ENCODE results near the gene FKBP5.

Gene FKBP5
- long read RNA-seq, transcript FKBP5-201 (11 exons, 3,772 nt): major isoform, 239 of 290 reads
- long read RNA-seq, partial matches to known transcripts: 8 of 290 reads
- long read RNA-seq, other reads (novel, unspliced or antisense): 42 of 290 reads

GRCh38 chr6:35688605-35689322 is at the start of gene FKBP5:
Gene FKBP5 (minus strand): TSS chr6:35688915. CDS start chr6:35642824, 46,091 bp downstream.
- DNase-seq (ENCODE audit: low read depth in 1 of 2, low spot score in 1 of 2): peak; percentile 79 to 93
- peak within 1 kb of the TSS; percentile 78 for H3K4me3 ChIP-seq (replicated peaks; ENCODE audit: insufficient read depth, low read length)
- peak within 1 kb of the TSS; percentile 52 for H3K27ac ChIP-seq (replicated peaks)
- TF ChIP-seq SPI1 (IDR thresholded peaks at IDR 0.05; ENCODE audit: borderline replicate concordance, low read depth) (no peak), POLR2AphosphoS5 (IDR thresholded peaks at IDR 0.05; ENCODE audit: low read depth) (peak; percentile 77), REST (IDR thresholded peaks at IDR 0.05; ENCODE audit: insufficient replicate concordance, low read depth) (peak; percentile 52), CTCF (IDR thresholded peaks at IDR 0.05; ENCODE audit: insufficient read depth, low read length) (no peak), GABPA (IDR thresholded peaks at IDR 0.05; ENCODE audit: low read depth) (no peak)
- no peaks in the 10 kb centered on the region for H3K27me3 ChIP-seq (ENCODE audit: insufficient read depth, poor library complexity, severe bottlenecking)

- H3K27ac ChIP-seq (replicated peaks): no peak overlapping the region
- no peak overlapping the region for H3K4me3 ChIP-seq (replicated peaks; ENCODE audit: insufficient read depth, low read length)
- TF ChIP-seq CTCF (IDR thresholded peaks at IDR 0.05; ENCODE audit: insufficient read depth, low read length) (peak; percentile 74), SPI1 (IDR thresholded peaks at IDR 0.05; ENCODE audit: borderline replicate concordance, low read depth) (no peak)
- no peaks in the 10 kb centered on the region for H3K27me3 ChIP-seq (ENCODE audit: insufficient read depth, poor library complexity, severe bottlenecking)
- DNase-seq (ENCODE audit: low read depth in 1 of 2, low spot score in 1 of 2): peak; percentile 67 to 74
These were observed 48.9 kb upstream of the FKBP5 start for GRCh38 chr6:35737413-35738211.

- Histone ChIP-seq H3K27ac (replicated peaks) (no peak within 1 kb of the TSS), H3K4me3 (replicated peaks; ENCODE audit: insufficient read depth, low read length) (no peak within 1 kb of the TSS), H3K27me3 (ENCODE audit: insufficient read depth, poor library complexity, severe bottlenecking) (no peaks in the 10 kb centered on the region)
- TF ChIP-seq SPI1 (IDR thresholded peaks at IDR 0.05; ENCODE audit: borderline replicate concordance, low read depth) (no peak), GABPA (IDR thresholded peaks at IDR 0.05; ENCODE audit: low read depth) (no peak), POLR2AphosphoS5 (IDR thresholded peaks at IDR 0.05; ENCODE audit: low read depth) (no peak), REST (IDR thresholded peaks at IDR 0.05; ENCODE audit: insufficient replicate concordance, low read depth) (no peak), CTCF (IDR thresholded peaks at IDR 0.05; ENCODE audit: insufficient read depth, low read length) (no peak)
- no peak for DNase-seq (ENCODE audit: low read depth in 1 of 2, low spot score in 1 of 2)
These were observed 48.3 kb upstream of the FKBP5 start, which contains the start of gene ARMC12 for GRCh38 chr6:35736982-35737412. Gene ARMC12 (plus strand): TSS chr6:35737032. CDS start chr6:35737109, 77 bp downstream.
